ENCODE measurements around the gene HOXD3. TPM values are rescaled to one million over a fixed set of nuclear protein-coding genes. Genes with fewer than 3 reads are reported as not detected.

Gene HOXD3
- total and polyA plus RNA-seq, 7 experiments from 2014 or later = not detected

DNA sequence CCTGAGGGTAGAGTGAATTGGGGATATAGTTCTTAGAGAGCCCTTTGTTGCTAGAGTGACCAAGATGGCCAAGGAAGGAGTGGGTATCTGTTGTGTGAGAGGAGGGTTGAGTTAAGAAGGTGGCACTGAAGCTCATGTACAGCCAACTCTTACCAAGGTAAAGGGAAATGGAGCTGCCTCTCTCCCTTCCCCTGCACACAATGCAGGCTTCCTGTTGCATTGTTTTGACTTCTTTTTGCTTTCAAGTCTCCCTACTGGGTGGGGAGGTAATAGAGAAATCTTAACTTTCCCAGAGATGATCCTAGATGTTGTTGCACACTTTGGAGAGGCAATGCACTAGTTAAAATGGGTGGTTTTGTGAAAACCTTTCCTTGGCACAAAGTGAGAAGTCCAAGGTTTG, 55.2 kb downstream of the HOXD3 start:
- Histone ChIP-seq H3K36me3 (ENCODE audit: control insufficient read depth in 2 of 3, insufficient read depth in 3 of 3, low read length in 3 of 3) (no peaks in the 10 kb centered on the region), H3K9me3 (ENCODE audit: control insufficient read depth in 2 of 3, low read length in 3 of 3) (no peaks in the 10 kb centered on the region), H3K27me3 (ENCODE audit: control insufficient read depth in 2 of 2, insufficient read depth in 2 of 2, low read length in 2 of 2) (no peaks in the 10 kb centered on the region), H3K4me1 (ENCODE audit: control insufficient read depth in 2 of 2, insufficient read depth in 2 of 2, low read length in 2 of 2) (no peaks in the 10 kb centered on the region), H3K27ac (ENCODE audit: low read depth, low read length) (no peak overlapping the region), H3K4me3 (ENCODE audit: low read length) (no peak overlapping the region)
- peaks cover 0 to 4% (median 0%) of the 10 kb centered on the region in 5 donors for H3K36me3 Mint-ChIP-seq
- ChIA-PET CTCF (no interaction called here), POLR2A (no interaction called here)
- intact Hi-C loops (cut with micrococcal nuclease) = no loop called here
- ATAC-seq (no peak), DNase-seq (no peak)
- no peaks in the 10 kb centered on the region for H3K4me1 Mint-ChIP-seq
- no peak overlapping the region for H3K27ac Mint-ChIP-seq
- H3K4me3 Mint-ChIP-seq = no peak overlapping the region
- H3K9me3 Mint-ChIP-seq = peaks cover 0 to 4% (median 0%) of the 10 kb centered on the region in 11 donors
- peaks cover 20 to 27% (median 24%) of the 10 kb centered on the region in 5 donors for H3K27me3 Mint-ChIP-seq

DNA sequence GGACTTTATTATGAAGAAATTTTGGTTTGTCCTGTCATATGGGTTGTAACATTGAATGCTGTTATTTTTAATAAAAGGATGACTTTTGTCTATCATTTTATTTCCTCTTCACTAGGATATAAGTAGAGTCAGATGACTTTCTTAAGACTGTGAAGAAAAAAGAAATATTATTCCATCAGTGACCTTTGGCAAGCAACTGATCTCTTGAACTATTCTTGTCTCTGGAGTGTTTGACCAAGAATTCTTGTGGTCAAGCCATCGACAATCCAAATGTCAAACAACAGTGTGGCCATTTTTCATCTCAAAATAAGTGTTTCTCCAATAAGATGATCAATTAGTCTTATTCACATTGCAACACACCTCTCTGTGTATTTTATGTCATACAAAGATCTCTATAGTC, 56.3 kb downstream of the HOXD3 start:
- intact Hi-C loops (cut with micrococcal nuclease) = no loop called here
- POLR2A ChIA-PET = no interaction called here

More for the DNA sequence above, 56.3 kb downstream of the HOXD3 start:
- Mint-ChIP-seq H3K4me1 (no peaks in the 10 kb centered on the region), H3K27me3 (peaks cover 20 to 27% (median 24%) of the 10 kb centered on the region in 5 donors), H3K9me3 (peaks cover 0 to 4% (median 0%) of the 10 kb centered on the region in 11 donors), H3K36me3 (peaks cover 0 to 4% (median 0%) of the 10 kb centered on the region in 5 donors), H3K27ac (no peak overlapping the region), H3K4me3 (no peak overlapping the region)
- Histone ChIP-seq H3K36me3 (ENCODE audit: control insufficient read depth in 2 of 3, insufficient read depth in 3 of 3, low read length in 3 of 3) (no peaks in the 10 kb centered on the region), H3K4me3 (ENCODE audit: low read length) (no peak overlapping the region), H3K9me3 (ENCODE audit: control insufficient read depth in 2 of 3, low read length in 3 of 3) (no peaks in the 10 kb centered on the region), H3K27me3 (ENCODE audit: control insufficient read depth in 2 of 2, insufficient read depth in 2 of 2, low read length in 2 of 2) (no peaks in the 10 kb centered on the region), H3K27ac (ENCODE audit: low read depth, low read length) (no peak overlapping the region), H3K4me1 (ENCODE audit: control insufficient read depth in 2 of 2, insufficient read depth in 2 of 2, low read length in 2 of 2) (no peaks in the 10 kb centered on the region)
- ATAC-seq (no peak), DNase-seq (no peak)
- CTCF ChIA-PET = no interaction called here

Small RNA genes lying within 50 kb of the gene (microRNA-seq; reads per million reads assigned to microRNA genes)
- gene MIR10B (ENCODE audit: borderline microRNAs expressed) = 4.7 reads per million

Other genes starting within 250 kb of the HOXD3 start
- 10 to 100 TPM; 19.4 to 36.8 (median 24.0) TPM for gene LNPK, start 155.0 kb upstream of the HOXD3 start, total RNA-seq
- gene LNPK, start 155.0 kb upstream of the HOXD3 start, polyA plus RNA-seq = 10 to 100 TPM; 13.7 to 14.8 TPM
- gene EVX2, start 73.3 kb upstream of the HOXD3 start, total RNA-seq = not detected
- gene EVX2, start 73.3 kb upstream of the HOXD3 start, polyA plus RNA-seq = not detected
- not detected for gene HOXD13, start 64.6 kb upstream of the HOXD3 start, total RNA-seq
- not detected for gene HOXD13, start 64.6 kb upstream of the HOXD3 start, polyA plus RNA-seq
- gene HOXD12, start 57.5 kb upstream of the HOXD3 start, total RNA-seq = not detected
- gene HOXD12, start 57.5 kb upstream of the HOXD3 start, polyA plus RNA-seq = not detected
- not detected for gene HOXD11, start 50.0 kb upstream of the HOXD3 start, total RNA-seq
- not detected for gene HOXD11, start 50.0 kb upstream of the HOXD3 start, polyA plus RNA-seq
- gene HOXD10, start 40.5 kb upstream of the HOXD3 start, total RNA-seq = not detected
- gene HOXD10, start 40.5 kb upstream of the HOXD3 start, polyA plus RNA-seq = not detected
- not detected for gene HOXD9, start 34.6 kb upstream of the HOXD3 start, total RNA-seq
- not detected for gene HOXD9, start 34.6 kb upstream of the HOXD3 start, polyA plus RNA-seq
- not detected for gene HOXD8, start 27.6 kb upstream of the HOXD3 start, total RNA-seq
- gene HOXD8, start 27.6 kb upstream of the HOXD3 start, polyA plus RNA-seq = not detected
- not detected for gene HOXD4, start 5.8 kb upstream of the HOXD3 start, total RNA-seq
- not detected for gene HOXD4, start 5.8 kb upstream of the HOXD3 start, polyA plus RNA-seq
- not detected for gene HOXD1, start 31.4 kb downstream of the HOXD3 start, total RNA-seq
- not detected for gene HOXD1, start 31.4 kb downstream of the HOXD3 start, polyA plus RNA-seq
- gene MTX2, start 112.1 kb downstream of the HOXD3 start, total RNA-seq = 10 to 100 TPM in 1 of 5 experiments, 1 to 10 TPM in 4; 6.6 to 14.3 (median 9.3) TPM
- gene MTX2, start 112.1 kb downstream of the HOXD3 start, polyA plus RNA-seq = 10 to 100 TPM; 17.8 to 19.5 TPM